HG02588 (cell line): Measurements from ENCODE around the gene BCL2A1.
"Not testable (repeated sequence)": the region's sequence is repeated elsewhere in the genome, so short reads cannot be mapped to it uniquely, and the experiment has no call there.

Source experiments
- ATAC-seq: cut with Tn5 transposase; IDR thresholded peaks from one replicate; pipeline ENCODE4 v1.9.1; 2021; ENCODE audit warnings: mild to moderate bottlenecking, moderate library complexity; ENCODE audit not compliant: unreplicated experiment

The BCL2A1 gene

GRCh38 chr15:79962178-79962577, 8.8 kb downstream of the BCL2A1 start:
- ATAC-seq = peak; percentile 43

- no peak for ATAC-seq
Measured at GRCh38 chr15:79960502-79961212, 10.3 kb downstream of the BCL2A1 start.

- no peak for ATAC-seq
Measured at GRCh38 chr15:79957741-79958140, 13.3 kb downstream of the BCL2A1 start.

GRCh38 chr15:79956354-79956939, 14.5 kb downstream of the BCL2A1 start:
- no peak for ATAC-seq

GRCh38 chr15:79954661-79955060, 16.3 kb downstream of the BCL2A1 start:
- no peak for ATAC-seq

GRCh38 chr15:79953951-79954444, 17.0 kb downstream of the BCL2A1 start:
- no peak for ATAC-seq

- no peak for ATAC-seq
Measured at GRCh38 chr15:79952329-79952728, 18.7 kb downstream of the BCL2A1 start.

- ATAC-seq = no peak
Measured at GRCh38 chr15:79950247-79950646, 20.7 kb downstream of the BCL2A1 start.

- no peak for ATAC-seq
Measured at GRCh38 chr15:79948761-79949160, 22.2 kb downstream of the BCL2A1 start.

GRCh38 chr15:79948095-79948695, 22.8 kb downstream of the BCL2A1 start:
- ATAC-seq = no peak

GRCh38 chr15:79947009-79947408, 24.0 kb downstream of the BCL2A1 start:
- ATAC-seq = no peak

- no peak for ATAC-seq
Measured at GRCh38 chr15:79944622-79945021, 26.4 kb downstream of the BCL2A1 start.

GRCh38 chr15:79943820-79944219, 27.2 kb downstream of the BCL2A1 start:
- peak; percentile 88 for ATAC-seq

- ATAC-seq = no peak
Measured at GRCh38 chr15:79942741-79943481, 28.1 kb downstream of the BCL2A1 start.

GRCh38 chr15:79939399-79939798, 31.6 kb downstream of the BCL2A1 start:
- no peak for ATAC-seq

- ATAC-seq = no peak
Measured at GRCh38 chr15:79938143-79938542, 32.9 kb downstream of the BCL2A1 start.

- ATAC-seq = not testable (repeated sequence)
Measured at GRCh38 chr15:79935556-79936201, 35.3 kb downstream of the BCL2A1 start.

GRCh38 chr15:79933231-79933630, 37.8 kb downstream of the BCL2A1 start:
- ATAC-seq = no peak

- no peak for ATAC-seq
Measured at GRCh38 chr15:79932447-79932846, 38.5 kb downstream of the BCL2A1 start.

- ATAC-seq = no peak
Measured at GRCh38 chr15:79930516-79930915, 40.5 kb downstream of the BCL2A1 start.

- no peak for ATAC-seq
Measured at GRCh38 chr15:79929412-79929811, 41.6 kb downstream of the BCL2A1 start.
